ENCODE data around the gene NUS1. TPM values are rescaled to one million over a fixed set of nuclear protein-coding genes. Genes with fewer than 3 reads are reported as not detected.
"Not testable (repeated sequence)": the region's sequence is repeated elsewhere in the genome, so short reads cannot be mapped to it uniquely, and the experiment has no call there.

Gene NUS1
- total RNA-seq = 29.5 and 31.5 TPM in 2 replicates

GRCh38 chr6:117674991-117675657 lies at the start of gene NUS1:
Gene NUS1, plus strand, starts transcription at chr6:117675469. Its CDS starts 202 bp downstream, at chr6:117675671.
- peak within 1 kb of the TSS; percentile 75 for H3K4me3 ChIP-seq (ENCODE audit: low read depth, low read length)
- DNase-seq (ENCODE audit: low read depth) = peak; percentile 87
- FAIRE-seq = no peak
- peaks cover 4% of the 10 kb centered on the region for H3K36me3 ChIP-seq (ENCODE audit: control insufficient read depth, insufficient read depth, low read length)
- TF ChIP-seq, protein P1, sequence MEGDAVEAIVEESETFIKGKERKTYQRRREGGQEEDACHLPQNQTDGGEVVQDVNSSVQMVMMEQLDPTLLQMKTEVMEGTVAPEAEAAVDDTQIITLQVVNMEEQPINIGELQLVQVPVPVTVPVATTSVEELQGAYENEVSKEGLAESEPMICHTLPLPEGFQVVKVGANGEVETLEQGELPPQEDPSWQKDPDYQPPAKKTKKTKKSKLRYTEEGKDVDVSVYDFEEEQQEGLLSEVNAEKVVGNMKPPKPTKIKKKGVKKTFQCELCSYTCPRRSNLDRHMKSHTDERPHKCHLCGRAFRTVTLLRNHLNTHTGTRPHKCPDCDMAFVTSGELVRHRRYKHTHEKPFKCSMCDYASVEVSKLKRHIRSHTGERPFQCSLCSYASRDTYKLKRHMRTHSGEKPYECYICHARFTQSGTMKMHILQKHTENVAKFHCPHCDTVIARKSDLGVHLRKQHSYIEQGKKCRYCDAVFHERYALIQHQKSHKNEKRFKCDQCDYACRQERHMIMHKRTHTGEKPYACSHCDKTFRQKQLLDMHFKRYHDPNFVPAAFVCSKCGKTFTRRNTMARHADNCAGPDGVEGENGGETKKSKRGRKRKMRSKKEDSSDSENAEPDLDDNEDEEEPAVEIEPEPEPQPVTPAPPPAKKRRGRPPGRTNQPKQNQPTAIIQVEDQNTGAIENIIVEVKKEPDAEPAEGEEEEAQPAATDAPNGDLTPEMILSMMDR (IDR thresholded peaks at IDR 0.05; ENCODE audit: insufficient read depth, low read length, severe bottlenecking) = peak; percentile 83
- H3K27me3 ChIP-seq (ENCODE audit: control insufficient read depth, insufficient read depth, low read length) = no peaks in the 10 kb centered on the region

DNA sequence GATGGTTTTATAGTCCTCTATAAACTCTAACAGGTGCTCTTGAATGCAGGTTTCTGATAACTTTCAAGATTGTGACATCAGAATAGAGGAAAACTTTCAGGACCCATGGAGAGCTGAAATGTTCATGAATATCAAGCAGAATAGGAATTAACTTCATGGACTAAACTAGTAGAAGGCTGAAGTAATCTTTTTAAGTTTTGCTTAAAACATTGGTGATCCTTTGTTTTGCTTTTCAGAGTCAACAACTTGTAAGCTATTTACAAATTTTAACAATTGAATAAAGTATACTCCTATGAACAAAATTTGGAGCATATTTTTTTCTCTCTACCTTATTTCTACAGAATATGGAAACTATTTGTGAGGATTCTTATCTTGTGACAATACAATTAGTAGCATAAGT lies 47.7 kb upstream of the NUS1 start:
- DNase-seq (ENCODE audit: low read depth) = no peak
- FAIRE-seq = no peak
- no peak overlapping the region for H3K4me3 ChIP-seq (ENCODE audit: low read depth, low read length)
- no peaks in the 10 kb centered on the region for H3K27me3 ChIP-seq (ENCODE audit: control insufficient read depth, insufficient read depth, low read length)
- TF ChIP-seq, protein P1 (IDR thresholded peaks at IDR 0.05; ENCODE audit: insufficient read depth, low read length, severe bottlenecking) = no peak
- no peaks in the 10 kb centered on the region for H3K36me3 ChIP-seq (ENCODE audit: control insufficient read depth, insufficient read depth, low read length)

DNA sequence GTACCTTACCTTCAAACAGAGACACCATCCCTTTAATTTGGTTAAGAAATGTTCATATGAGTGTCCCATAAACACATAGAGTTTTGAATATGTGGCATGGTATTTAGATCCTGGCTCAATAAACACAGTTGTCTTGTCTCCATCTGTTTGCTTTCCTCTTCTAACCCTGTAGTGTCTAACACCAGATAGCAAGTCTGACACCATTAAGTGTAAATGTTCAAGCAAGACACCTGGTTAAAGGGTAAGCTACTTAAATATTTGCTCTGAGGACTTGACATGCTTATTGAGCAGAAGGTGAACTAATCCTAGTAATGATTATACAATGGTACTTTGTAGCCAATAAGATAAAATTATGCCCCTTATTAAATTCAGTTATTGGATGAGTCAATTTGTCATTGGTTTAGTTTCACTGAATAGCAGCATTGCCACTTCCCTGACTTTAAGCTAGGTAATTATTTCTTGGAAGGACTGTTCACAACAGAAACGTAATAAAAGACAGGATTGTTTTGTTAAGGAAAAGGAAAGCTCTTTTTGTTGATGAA lies 46.1 kb upstream of the NUS1 start:
- Histone ChIP-seq H3K36me3 (ENCODE audit: control insufficient read depth, insufficient read depth, low read length) (no peaks in the 10 kb centered on the region), H3K27me3 (ENCODE audit: control insufficient read depth, insufficient read depth, low read length) (no peaks in the 10 kb centered on the region), H3K4me3 (ENCODE audit: low read depth, low read length) (no peak overlapping the region)
- no peak for DNase-seq (ENCODE audit: low read depth)
- TF ChIP-seq, protein P1 (IDR thresholded peaks at IDR 0.05; ENCODE audit: insufficient read depth, low read length, severe bottlenecking) = no peak
- FAIRE-seq = no peak

DNA sequence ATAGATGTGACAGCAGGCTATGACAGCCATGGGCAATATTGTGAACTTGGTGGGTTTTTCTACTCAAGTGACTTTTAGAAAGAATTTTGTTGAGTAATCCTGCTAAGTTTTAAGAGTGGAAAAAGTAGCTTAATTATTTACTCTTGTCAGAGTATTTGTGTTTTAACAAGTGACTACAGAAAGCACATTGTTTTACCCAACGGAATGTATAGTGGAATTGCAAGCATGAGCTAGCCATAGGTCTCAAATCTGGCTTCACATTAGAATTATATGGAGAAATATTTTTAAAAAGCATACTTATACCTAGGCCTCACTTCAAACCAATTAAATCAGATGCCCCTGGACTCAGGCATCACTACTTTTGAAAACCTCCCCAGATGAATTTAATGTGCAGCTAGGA lies 37.5 kb upstream of the NUS1 start:
- FAIRE-seq (no peak), DNase-seq (ENCODE audit: low read depth) (no peak)
- TF ChIP-seq, protein P1 (IDR thresholded peaks at IDR 0.05; ENCODE audit: insufficient read depth, low read length, severe bottlenecking) = no peak
- Histone ChIP-seq H3K36me3 (ENCODE audit: control insufficient read depth, insufficient read depth, low read length) (no peaks in the 10 kb centered on the region), H3K4me3 (ENCODE audit: low read depth, low read length) (no peak overlapping the region), H3K27me3 (ENCODE audit: control insufficient read depth, insufficient read depth, low read length) (no peaks in the 10 kb centered on the region)

- no peak for FAIRE-seq
- TF ChIP-seq, protein P1 (IDR thresholded peaks at IDR 0.05; ENCODE audit: insufficient read depth, low read length, severe bottlenecking) = no peak
- Histone ChIP-seq H3K27me3 (ENCODE audit: control insufficient read depth, insufficient read depth, low read length) (no peaks in the 10 kb centered on the region), H3K4me3 (ENCODE audit: low read depth, low read length) (no peak overlapping the region), H3K36me3 (ENCODE audit: control insufficient read depth, insufficient read depth, low read length) (no peaks in the 10 kb centered on the region)
- no peak for DNase-seq (ENCODE audit: low read depth)
These were observed 32.3 kb upstream of the NUS1 start for GRCh38 chr6:117642976-117643375.

DNA sequence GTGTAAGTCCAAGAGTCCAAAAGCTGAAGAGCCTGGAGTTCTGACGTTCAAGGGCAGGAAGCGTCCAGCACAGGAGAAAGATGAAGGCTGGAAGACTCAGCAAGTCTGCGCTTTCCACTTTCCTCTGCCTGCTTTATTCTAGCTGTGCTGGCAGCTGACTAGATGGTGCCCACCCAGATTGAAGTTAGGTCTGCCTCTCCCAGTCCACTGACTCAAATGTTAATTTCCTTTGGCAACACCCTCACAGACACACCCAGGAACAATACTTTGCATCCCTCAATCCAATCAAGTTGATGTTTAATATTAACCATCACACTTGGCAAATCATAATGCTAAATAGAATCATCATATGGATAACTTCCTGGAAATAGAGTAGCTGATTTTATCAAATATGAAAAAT lies 23.3 kb upstream of the NUS1 start:
- H3K4me3 ChIP-seq (ENCODE audit: low read depth, low read length); DNase-seq (ENCODE audit: low read depth); FAIRE-seq; H3K27me3 ChIP-seq (ENCODE audit: control insufficient read depth, insufficient read depth, low read length); H3K36me3 ChIP-seq (ENCODE audit: control insufficient read depth, insufficient read depth, low read length): not testable (repeated sequence)

Data from bronchial epithelial cell (primary cell).